ENCODE results near the gene TPGS2.

DNA sequence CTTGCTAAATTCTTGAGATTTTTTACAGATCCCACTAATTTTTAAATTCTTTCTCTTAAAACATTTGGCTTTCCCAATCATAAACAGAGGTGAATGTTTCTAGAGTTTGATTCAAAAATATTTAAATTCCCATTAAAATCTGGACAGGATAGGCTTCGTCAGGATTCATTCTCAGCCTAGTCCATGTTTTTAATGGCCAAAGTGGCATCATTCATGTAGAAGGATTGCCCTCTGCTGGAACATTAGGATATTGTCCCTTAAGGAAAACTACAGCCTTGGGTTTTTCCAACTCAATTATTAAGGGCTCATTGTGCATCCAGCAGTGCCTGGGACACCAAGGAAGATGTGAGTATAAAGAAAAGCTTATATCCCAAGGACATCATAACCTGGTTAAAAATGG lies 71.7 kb downstream of the TPGS2 start:
- TF ChIP-seq, protein P1, sequence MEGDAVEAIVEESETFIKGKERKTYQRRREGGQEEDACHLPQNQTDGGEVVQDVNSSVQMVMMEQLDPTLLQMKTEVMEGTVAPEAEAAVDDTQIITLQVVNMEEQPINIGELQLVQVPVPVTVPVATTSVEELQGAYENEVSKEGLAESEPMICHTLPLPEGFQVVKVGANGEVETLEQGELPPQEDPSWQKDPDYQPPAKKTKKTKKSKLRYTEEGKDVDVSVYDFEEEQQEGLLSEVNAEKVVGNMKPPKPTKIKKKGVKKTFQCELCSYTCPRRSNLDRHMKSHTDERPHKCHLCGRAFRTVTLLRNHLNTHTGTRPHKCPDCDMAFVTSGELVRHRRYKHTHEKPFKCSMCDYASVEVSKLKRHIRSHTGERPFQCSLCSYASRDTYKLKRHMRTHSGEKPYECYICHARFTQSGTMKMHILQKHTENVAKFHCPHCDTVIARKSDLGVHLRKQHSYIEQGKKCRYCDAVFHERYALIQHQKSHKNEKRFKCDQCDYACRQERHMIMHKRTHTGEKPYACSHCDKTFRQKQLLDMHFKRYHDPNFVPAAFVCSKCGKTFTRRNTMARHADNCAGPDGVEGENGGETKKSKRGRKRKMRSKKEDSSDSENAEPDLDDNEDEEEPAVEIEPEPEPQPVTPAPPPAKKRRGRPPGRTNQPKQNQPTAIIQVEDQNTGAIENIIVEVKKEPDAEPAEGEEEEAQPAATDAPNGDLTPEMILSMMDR (IDR thresholded peaks at IDR 0.05): peak; percentile 40 to 70 (median 55)
- no peak for TF ChIP-seq POLR2A (IDR thresholded peaks at IDR 0.05)

Measured in heart left ventricle (tissue), 13 donors.